HG03354 (cell line): ENCODE measurements around the gene STK11IP.

ENCODE experiments used
- ATAC-seq: cut with Tn5 transposase; IDR thresholded peaks from one replicate; pipeline ENCODE4 v1.9.1; 2021; ENCODE audit warnings: mild to moderate bottlenecking; ENCODE audit not compliant: unreplicated experiment, poor library complexity, severe bottlenecking

STK11IP gene

DNA sequence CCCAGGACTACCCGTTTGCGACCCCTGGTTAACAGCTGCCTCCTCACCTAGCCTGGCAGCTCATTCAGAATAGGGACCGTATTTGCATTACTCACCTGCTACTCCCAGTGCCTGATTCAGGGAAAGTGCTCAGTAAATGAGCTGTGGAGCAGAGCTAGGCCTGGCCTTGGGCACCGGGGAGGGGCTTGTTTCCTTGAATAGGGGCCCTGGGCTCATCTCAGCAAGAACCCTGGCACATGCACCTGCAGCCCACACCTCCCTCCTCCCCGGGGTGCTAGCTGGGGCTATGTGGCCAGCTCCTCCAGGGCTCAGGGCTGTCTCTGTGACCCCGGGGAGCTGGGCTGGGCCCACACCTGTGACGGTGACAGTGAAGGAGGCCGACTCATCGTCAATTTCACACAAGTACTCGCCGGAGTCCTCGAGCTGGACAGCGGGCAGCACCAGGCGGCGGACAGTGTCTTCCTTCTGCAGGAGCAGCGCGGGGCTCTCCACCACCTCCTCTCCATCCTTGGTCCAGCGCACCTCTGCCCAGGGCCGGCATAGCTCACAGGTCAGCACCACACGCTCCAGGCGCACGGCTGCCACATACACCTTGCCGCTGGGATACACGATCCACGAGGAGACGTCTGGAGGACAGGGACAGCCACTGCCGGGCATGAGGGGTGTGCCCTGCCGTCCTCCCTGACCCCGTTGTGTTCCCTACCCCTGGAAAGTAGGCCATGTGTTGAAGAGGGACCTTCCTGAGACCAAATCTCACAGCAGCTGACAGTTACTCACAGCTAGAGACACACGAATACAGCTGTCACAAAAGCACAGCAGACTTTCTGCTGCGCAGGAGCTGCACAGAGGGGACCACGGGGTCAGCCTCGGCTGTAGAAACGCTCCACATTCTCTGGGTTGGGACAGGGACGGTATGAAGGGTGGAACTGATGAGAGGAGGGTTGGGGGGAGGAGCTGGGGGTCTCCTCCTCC, 35.3 kb upstream of the STK11IP start:
- no peak for ATAC-seq

GRCh38 chr2:219563271-219563928, 34.3 kb upstream of the STK11IP start:
- no peak for ATAC-seq

- ATAC-seq, result no peak
Measured at GRCh38 chr2:219565130-219566080, 32.3 kb upstream of the STK11IP start.

- ATAC-seq, result no peak
Measured at GRCh38 chr2:219566640-219567039, 31.0 kb upstream of the STK11IP start.

- no peak for ATAC-seq
Measured at GRCh38 chr2:219567131-219567530, 30.5 kb upstream of the STK11IP start.

DNA sequence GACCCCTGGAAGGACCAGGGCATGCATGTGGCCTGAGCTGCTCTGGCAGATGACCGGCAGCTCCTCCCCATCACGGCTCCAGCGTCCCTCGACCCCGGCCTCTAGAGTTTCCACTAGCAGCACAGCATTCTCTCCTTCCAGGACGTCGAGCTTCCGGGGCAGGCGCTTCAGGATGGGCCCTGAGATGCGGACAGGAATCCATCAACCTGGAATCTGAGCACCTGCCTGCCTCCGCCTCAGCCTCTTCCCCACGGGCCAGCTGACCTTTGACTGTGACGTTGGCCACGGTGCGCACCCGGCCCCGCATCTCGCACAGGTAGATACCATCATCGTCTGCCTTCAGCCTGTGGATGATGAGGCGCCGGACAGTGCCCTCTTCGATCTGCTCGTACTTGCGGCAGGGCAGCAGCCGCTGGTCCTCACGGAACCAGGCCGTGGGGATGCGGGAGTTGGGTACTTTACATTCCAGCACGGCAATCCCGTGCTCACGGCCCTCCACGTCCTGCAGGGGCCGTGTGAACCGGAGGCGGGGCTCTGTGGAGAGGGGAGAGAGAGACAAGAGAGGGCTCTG, 29.8 kb upstream of the STK11IP start:
- no peak for ATAC-seq

DNA sequence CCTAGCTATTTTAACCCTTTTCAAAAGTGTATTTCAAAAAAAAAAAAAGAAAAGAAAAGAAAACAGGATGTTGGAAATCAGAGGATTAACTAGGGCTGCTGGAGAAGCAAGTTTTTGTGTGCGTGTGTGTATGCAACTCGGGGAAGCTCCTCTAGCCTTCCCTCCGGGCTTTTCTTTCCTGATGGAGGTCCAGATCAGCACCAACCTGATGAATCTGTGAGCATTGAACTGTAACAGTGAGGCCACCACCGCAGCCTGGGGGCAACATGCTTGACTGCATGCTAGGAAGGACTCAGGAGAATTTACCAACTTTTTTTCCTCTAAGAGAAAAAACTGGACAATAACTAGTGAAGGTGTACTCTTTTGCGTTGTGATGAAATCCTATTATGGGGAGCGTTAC, 28.6 kb upstream of the STK11IP start:
- ATAC-seq, result no peak

- no peak for ATAC-seq
Measured at GRCh38 chr2:219569635-219570034, 28.0 kb upstream of the STK11IP start.

DNA sequence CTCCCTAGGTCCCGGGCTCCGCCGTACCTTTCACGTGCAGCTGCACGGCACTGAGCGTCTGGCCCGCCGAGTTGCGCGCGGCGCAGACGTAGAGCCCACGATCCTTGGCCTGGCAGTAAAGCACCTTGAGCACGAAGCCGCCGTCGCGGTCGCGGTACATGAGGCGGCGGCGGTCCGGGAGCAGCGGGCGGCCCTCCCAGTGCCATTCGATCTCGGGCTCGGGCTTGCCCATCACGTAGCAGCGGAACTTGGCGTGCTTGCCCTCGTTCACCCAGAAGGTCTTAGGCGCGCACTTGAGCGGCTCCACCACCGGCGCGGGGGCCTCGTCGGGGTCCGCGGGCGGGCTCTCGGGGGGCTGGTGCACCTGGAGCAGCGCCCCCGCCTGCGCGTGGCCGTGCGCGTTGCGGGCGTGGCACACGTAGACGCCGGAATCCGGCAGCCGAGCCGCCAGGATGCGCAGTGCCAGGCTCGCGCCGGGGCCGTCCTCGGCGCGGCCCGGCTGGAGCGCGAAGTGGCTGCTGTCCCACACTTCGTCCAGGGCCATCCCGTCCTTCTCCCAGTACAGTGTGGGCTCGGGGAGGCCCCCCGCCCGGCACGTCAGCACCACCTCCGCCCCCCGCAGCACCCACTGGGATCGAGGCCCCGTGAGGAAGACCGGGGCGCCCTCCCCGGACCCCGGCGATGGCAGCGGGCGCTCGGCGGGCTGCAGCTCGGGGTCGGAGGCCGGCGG, 27.3 kb upstream of the STK11IP start:
- no peak for ATAC-seq

GRCh38 chr2:219570924-219571310, 26.7 kb upstream of the STK11IP start:
- no peak for ATAC-seq

GRCh38 chr2:219571311-219572236, 26.1 kb upstream of the STK11IP start, which contains the start of gene OBSL1:
Gene OBSL1, minus strand, starts transcription at chr2:219571539. Its CDS starts 307 bp downstream, at chr2:219571232.
- ATAC-seq, result no peak

GRCh38 chr2:219572237-219573001, 25.2 kb upstream of the STK11IP start, which contains the start of gene INHA:
Gene INHA, plus strand, starts transcription at chr2:219572310. Its CDS starts 65 bp downstream, at chr2:219572375.
- ATAC-seq, result no peak

- no peak for ATAC-seq
Measured at GRCh38 chr2:219573166-219573565, 24.5 kb upstream of the STK11IP start.

DNA sequence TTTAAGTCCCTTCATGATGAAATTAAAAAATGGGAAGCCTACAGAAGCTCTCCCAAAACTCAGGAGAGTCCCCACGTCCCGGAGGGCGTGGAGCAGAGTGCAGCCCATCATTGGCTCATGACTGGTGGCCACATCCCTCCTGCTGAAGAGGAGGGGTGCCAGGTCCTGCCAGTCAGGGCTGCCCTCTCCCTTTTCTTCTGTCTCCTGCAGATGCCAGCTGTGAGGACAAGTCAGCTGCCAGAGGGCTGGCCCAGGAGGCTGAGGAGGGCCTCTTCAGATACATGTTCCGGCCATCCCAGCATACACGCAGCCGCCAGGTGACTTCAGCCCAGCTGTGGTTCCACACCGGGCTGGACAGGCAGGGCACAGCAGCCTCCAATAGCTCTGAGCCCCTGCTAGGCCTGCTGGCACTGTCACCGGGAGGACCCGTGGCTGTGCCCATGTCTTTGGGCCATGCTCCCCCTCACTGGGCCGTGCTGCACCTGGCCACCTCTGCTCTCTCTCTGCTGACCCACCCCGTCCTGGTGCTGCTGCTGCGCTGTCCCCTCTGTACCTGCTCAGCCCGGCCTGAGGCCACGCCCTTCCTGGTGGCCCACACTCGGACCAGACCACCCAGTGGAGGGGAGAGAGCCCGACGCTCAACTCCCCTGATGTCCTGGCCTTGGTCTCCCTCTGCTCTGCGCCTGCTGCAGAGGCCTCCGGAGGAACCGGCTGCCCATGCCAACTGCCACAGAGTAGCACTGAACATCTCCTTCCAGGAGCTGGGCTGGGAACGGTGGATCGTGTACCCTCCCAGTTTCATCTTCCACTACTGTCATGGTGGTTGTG, 23.0 kb upstream of the STK11IP start:
- ATAC-seq, result no peak

GRCh38 chr2:219575566-219576504, 21.8 kb upstream of the STK11IP start:
- no peak for ATAC-seq
